Astrocyte of the cerebellum (primary cell): ENCODE data around the gene IRAG1.

Experiments used
- DNase-seq: peaks from one replicate; pipeline ENCODE4 v3.0.0-alpha.2; 2011; ENCODE audit warnings: low read depth
- H3K4me3 ChIP-seq: 2 replicates; pipeline ENCODE4 v1.5.1; 2011; ENCODE audit warnings: mild to moderate bottlenecking, low read depth, low read length, moderate library complexity
- CTCF ChIP-seq: IDR thresholded peaks from 2 replicates; pipeline ENCODE4 v1.5.1; 2012; ENCODE audit warnings: low read length, low read depth, moderate library complexity, mild to moderate bottlenecking; ENCODE audit errors: missing control alignments
- in situ Hi-C: cut with HindIII; loops from 2 replicates; pipeline ENCODE4 v1.10.0; 2017; ENCODE audit warnings: low sequenced_read_pairs

Gene IRAG1

GRCh38 chr11:10720881-10721376 lies 27.4 kb upstream of the IRAG1 start:
- H3K4me3 ChIP-seq, result no peak overlapping the region
- no peak for DNase-seq
- no peak for TF ChIP-seq CTCF
- in situ Hi-C loops, result no loop called here

- in situ Hi-C loops, result no loop called here
- DNase-seq, result no peak
- TF ChIP-seq CTCF, result no peak
- no peak overlapping the region for H3K4me3 ChIP-seq
Observed at GRCh38 chr11:10719616-10720015, 26.1 kb upstream of the IRAG1 start.

GRCh38 chr11:10716543-10717259 lies 23.1 kb upstream of the IRAG1 start:
- no peak for DNase-seq
- H3K4me3 ChIP-seq, result no peak overlapping the region
- in situ Hi-C loops, result no loop called here
- no peak for TF ChIP-seq CTCF

- DNase-seq, result no peak
- no peak overlapping the region for H3K4me3 ChIP-seq
- in situ Hi-C loops, result no loop called here
- no peak for TF ChIP-seq CTCF
Observed at GRCh38 chr11:10716122-10716521, 22.6 kb upstream of the IRAG1 start.

GRCh38 chr11:10715571-10715970 lies 22.0 kb upstream of the IRAG1 start:
- no peak for TF ChIP-seq CTCF
- no peak for DNase-seq
- in situ Hi-C loops, result no loop called here
- H3K4me3 ChIP-seq, result no peak overlapping the region

- TF ChIP-seq CTCF, result no peak
- in situ Hi-C loops, result no loop called here
- no peak for DNase-seq
- H3K4me3 ChIP-seq, result no peak overlapping the region
Observed at GRCh38 chr11:10709299-10710086, 15.9 kb upstream of the IRAG1 start.
